IPS-18a (cell line): Measurements from ENCODE around the gene RHBDL1.

Experiments
- H3K27ac ChIP-seq: one replicate; pipeline ENCODE4 v1.5.1; 2013; ENCODE audit warnings: low read length
- H3K27me3 ChIP-seq: one replicate; pipeline ENCODE4 v1.6.1; 2013; ENCODE audit warnings: mild to moderate bottlenecking, low read length; ENCODE audit not compliant: control insufficient read depth, insufficient read depth
- H3K36me3 ChIP-seq: one replicate; pipeline ENCODE4 v1.6.1; 2013; ENCODE audit warnings: low read depth, low read length; ENCODE audit not compliant: control insufficient read depth
- H3K4me1 ChIP-seq: one replicate; pipeline ENCODE4 v1.6.1; 2013; ENCODE audit warnings: low read depth, low read length; ENCODE audit not compliant: control insufficient read depth
- H3K4me3 ChIP-seq: one replicate; pipeline ENCODE4 v1.5.1; 2013; ENCODE audit warnings: low read length
- H3K9ac ChIP-seq: one replicate; pipeline ENCODE4 v1.6.1; 2013; ENCODE audit warnings: mild to moderate bottlenecking, low read length, moderate library complexity
- H3K9me3 ChIP-seq: one replicate; pipeline ENCODE4 v1.6.1; 2013; ENCODE audit warnings: low read depth, low read length; ENCODE audit not compliant: control insufficient read depth

Gene RHBDL1

GRCh38 chr16:724188-725040 lies 48.9 kb downstream of the RHBDL1 start:
- H3K27ac ChIP-seq, result no peak overlapping the region
- peaks cover 9% of the 10 kb centered on the region for H3K4me1 ChIP-seq
- H3K27me3 ChIP-seq, result peaks cover 18% of the 10 kb centered on the region
- no peaks in the 10 kb centered on the region for H3K9me3 ChIP-seq
- H3K9ac ChIP-seq, result no peak overlapping the region
- H3K4me3 ChIP-seq, result no peak overlapping the region
- no peaks in the 10 kb centered on the region for H3K36me3 ChIP-seq

- no peaks in the 10 kb centered on the region for H3K36me3 ChIP-seq
- H3K9ac ChIP-seq, result no peak overlapping the region
- H3K4me1 ChIP-seq, result peaks cover 3% of the 10 kb centered on the region
- peaks cover 18% of the 10 kb centered on the region for H3K27me3 ChIP-seq
- H3K9me3 ChIP-seq, result no peaks in the 10 kb centered on the region
- H3K27ac ChIP-seq, result no peak overlapping the region
- H3K4me3 ChIP-seq, result no peak overlapping the region
Measured at GRCh38 chr16:725041-725376, 49.5 kb downstream of the RHBDL1 start.

GRCh38 chr16:725463-726187 lies 50.2 kb downstream of the RHBDL1 start:
- Histone ChIP-seq H3K9me3 (no peaks in the 10 kb centered on the region), H3K9ac (no peak overlapping the region), H3K27ac (no peak overlapping the region), H3K4me3 (peak overlapping the region; percentile 59), H3K4me1 (no peaks in the 10 kb centered on the region), H3K27me3 (peaks cover 18% of the 10 kb centered on the region), H3K36me3 (no peaks in the 10 kb centered on the region)

GRCh38 chr16:726188-726437 lies 50.6 kb downstream of the RHBDL1 start:
- peak overlapping the region; percentile 59 for H3K4me3 ChIP-seq
- peaks cover 18% of the 10 kb centered on the region for H3K27me3 ChIP-seq
- no peaks in the 10 kb centered on the region for H3K36me3 ChIP-seq
- H3K9ac ChIP-seq, result no peak overlapping the region
- H3K9me3 ChIP-seq, result no peaks in the 10 kb centered on the region
- H3K4me1 ChIP-seq, result no peaks in the 10 kb centered on the region
- no peak overlapping the region for H3K27ac ChIP-seq

GRCh38 chr16:726438-727290 lies 51.2 kb downstream of the RHBDL1 start, which contains the start of the genes CCDC78 and HAGHL:
CCDC78 (minus strand) TSS chr16:726443; CDS start chr16:726367, 76 bp downstream.
HAGHL (plus strand) TSS chr16:727106; CDS start chr16:727510, 404 bp downstream.
- peak within 1 kb of the TSS; percentile 73 for H3K4me3 ChIP-seq
- H3K36me3 ChIP-seq, result no peaks in the 10 kb centered on the region
- peaks cover 18% of the 10 kb centered on the region for H3K27me3 ChIP-seq
- H3K4me1 ChIP-seq, result no peaks in the 10 kb centered on the region
- no peaks in the 10 kb centered on the region for H3K9me3 ChIP-seq
- peak within 1 kb of the TSS; percentile 36 for H3K9ac ChIP-seq
- H3K27ac ChIP-seq, result no peak within 1 kb of the TSS

GRCh38 chr16:727291-727977 lies 52.0 kb downstream of the RHBDL1 start:
- no peaks in the 10 kb centered on the region for H3K4me1 ChIP-seq
- no peaks in the 10 kb centered on the region for H3K9me3 ChIP-seq
- peak overlapping the region; percentile 36 for H3K9ac ChIP-seq
- peak overlapping the region; percentile 73 for H3K4me3 ChIP-seq
- peaks cover 18% of the 10 kb centered on the region for H3K27me3 ChIP-seq
- H3K36me3 ChIP-seq, result no peaks in the 10 kb centered on the region
- no peak overlapping the region for H3K27ac ChIP-seq
